ENCODE results near the gene CAPN5.
"Not testable (repeated sequence)": the region's sequence is repeated elsewhere in the genome, so short reads cannot be mapped to it uniquely, and the experiment has no call there.

CAPN5 gene

DNA sequence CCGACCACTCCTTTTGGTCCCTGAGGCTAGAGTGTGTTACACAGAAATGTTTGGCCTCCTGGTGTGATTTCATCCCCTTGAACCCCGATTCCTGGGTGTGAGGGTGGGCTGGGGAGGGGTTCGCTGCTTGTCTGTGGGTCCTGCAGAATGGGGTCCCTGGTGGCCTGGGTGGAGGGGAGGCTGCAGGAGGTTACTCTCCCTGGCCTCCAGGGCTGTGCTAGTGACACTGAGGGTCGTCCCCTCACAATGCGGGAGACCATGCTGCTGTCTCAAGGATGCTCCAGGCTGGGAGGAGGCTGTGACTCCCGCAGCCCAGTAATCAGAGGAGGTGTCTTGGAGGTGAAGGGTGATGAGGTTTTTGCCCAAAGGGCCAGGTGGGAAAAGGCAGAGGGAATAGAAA is 18.9 kb downstream of the CAPN5 start:
- DNase-seq, result peak; percentile 53

DNA sequence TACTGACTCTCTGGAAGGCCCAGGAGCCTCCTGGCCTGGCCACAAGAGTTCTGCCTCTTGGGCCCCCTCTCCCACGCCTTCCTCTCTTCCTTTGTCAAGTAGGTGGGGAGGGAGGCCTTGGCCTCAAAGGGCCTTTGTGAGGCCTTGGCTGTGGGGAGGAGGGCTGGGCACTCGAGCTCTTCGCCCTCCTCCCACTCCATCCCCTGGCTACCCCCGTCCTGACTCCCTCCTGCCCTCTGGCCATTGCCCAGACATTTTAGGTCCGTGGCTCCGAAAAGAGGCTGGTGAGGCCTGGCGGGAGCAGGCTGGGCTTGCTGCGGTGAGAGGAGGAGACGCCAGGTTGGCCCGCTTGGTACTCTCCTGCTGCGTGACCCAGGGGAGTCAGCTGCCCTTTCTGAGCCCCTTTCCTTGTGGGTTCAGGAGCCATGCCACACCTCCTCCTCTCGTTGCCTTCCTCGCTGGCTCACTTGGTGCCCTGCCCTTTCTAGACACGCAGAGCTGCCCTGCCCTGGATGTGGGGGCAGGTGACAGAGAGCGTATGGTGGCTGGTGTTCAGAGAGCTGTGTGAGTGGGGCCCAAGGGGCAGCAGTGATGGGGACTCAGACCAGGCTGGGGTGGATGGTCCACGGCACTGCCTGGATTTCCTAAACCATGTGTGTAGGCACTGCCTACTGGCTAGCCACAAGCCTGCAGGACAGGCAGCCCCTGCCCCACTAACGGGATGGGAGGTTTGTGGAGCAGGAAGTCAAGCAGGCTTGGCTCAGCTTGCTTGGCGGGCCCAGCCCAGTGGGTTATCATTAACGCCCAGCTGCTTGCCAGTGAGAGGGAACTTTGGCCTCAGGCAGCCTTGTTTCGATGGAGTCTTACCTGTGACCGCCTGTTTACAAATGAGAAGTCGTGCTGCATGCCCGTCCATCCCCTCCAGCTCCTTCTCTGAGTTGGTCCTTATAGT is 20.0 kb downstream of the CAPN5 start:
- peak; percentile 33 for DNase-seq

DNA sequence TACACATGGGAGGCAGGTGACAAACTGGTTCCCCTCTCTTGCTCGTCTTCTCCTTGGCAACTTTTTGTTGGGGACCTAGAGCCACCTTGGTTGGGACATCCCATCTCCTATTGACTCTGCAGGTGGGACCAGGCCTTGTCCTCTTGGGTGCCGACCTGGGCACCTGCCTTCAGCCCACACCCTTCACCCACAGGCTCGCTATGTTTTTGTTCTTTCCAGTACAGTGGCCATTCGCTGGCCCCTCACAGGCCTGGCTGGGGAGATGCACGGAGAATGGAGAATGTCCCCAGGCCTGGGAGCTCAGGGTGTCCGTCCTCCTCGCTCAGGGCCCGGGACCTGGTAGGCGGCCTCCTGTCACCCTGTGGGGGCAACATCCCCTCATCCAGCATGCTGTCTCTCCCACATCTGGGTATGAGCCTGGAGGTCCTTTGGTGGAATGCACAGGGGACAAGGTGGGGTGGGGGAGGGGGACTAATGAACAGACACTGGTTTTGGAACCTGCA is 21.0 kb downstream of the CAPN5 start:
- no peak for DNase-seq

DNA sequence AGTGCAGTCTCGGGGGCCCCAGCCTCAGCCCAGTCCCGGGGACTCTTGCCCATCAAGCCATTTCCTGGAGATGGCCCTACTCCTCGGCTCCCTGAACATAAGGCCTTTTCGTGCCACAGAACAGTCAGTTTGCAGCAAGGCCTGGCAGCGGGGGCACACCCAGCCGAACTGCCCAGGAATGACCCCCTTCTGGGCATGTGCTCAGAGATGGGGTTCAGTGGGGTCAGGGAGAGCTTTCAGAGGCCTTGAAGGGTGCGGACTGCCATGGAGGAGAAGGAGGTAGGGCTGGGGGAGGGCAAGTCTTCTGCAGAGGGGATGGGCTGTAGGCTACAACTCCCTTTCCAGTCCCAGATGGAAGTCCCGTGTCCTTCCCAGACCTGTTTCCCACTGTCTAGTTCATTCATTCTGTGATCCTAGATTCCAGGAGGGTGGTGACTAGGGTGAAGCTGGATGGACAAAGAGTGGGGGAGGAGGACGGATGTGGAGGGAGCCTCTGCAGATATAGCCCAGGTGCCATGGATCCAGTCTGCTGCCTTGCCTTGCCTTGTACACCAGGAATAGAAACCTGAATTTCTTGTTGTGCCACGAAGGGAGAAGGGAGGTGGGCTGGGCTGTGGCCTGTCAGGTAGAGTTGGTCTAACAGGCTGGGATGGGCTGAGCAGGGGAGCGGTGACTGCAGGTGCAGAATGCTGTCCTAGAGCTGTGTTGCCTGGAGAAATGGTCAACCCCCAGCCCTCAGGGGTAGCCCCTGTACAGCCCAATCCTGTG is 21.6 kb downstream of the CAPN5 start:
- DNase-seq, result no peak

- no peak for DNase-seq
These were observed 22.3 kb downstream of the CAPN5 start for GRCh38 chr11:77089004-77089545.

GRCh38 chr11:77090046-77090372 is 23.2 kb downstream of the CAPN5 start:
- DNase-seq, result no peak

DNA sequence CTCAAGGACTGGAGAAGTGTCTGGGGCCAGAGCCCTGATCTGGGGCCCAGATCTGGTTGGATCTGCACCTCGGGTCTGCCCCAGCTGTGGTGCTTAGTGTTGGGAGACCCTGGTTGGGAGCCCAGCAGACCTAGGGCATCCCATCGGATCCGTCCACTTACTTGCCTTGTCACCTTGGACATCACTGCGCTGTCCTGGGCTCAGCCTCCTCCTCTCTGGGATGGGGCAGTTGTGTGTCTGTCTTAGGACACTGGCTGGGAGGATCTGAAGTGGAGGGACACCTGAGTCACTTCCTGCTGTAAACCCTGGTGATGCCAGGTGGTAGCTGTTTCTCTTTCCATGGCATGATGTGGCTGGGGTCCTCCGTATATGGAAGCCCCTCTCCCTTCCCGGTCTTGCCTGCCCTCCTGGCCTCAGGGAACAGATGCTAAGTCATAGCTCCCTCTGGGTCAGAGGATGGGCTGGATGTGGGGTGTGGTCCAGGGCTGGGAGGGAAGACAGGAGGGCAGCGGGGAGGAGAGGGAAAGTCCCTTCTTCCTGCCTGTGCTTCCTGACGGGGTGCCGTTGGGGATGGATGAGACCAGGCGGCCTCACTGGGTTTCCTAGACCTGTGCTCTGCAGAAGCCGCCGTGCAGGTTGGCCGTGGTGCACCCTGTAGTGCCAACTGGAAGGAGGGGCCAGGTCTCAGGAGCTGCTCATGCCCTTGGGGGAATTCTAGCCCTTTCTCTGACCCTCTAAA is 23.8 kb downstream of the CAPN5 start:
- DNase-seq, result no peak

GRCh38 chr11:77091146-77091940 is 24.6 kb downstream of the CAPN5 start:
- DNase-seq, result peak; percentile 91

GRCh38 chr11:77092382-77092781 is 25.6 kb downstream of the CAPN5 start:
- no peak for DNase-seq

DNA sequence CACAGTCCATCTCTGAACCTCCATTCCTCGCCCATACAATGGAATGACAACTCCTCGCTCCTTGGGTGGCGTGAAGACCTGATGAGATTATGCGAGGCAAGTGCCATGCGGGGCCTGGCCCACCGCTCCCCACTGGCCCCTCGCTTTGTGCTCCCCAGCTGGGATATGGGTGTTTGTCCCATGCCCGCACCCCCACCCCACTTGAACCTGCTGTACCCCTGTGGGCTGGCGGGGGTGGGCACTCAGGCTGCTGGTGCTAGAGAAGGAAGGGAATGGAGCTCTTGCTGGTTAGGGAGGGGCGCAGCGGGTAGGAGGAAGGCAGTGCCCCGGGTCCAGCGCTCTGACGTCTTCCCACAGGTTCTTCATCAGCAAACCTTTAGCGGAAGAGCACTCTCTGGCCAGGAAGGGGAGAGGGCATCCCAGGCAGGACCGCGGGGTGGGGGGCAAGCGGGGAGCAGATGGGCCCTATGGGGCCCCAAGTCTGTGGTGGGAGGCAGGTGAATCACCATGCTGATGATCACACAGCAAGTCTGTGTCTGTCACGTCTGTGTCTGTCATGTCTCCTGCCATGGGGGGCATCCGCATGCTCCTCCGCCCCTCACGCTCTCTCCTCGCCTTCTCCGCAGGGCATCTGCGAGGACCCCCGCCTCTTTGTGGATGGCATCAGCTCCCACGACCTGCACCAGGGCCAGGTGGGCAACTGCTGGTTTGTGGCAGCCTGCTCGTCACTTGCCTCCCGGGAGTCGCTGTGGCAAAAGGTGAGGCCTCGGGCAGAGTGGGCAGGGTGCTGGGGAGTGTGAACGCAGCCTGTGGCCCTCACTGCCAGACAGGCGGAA is 26.5 kb downstream of the CAPN5 start:
- no peak for DNase-seq

GRCh38 chr11:77093987-77094840 is 27.4 kb downstream of the CAPN5 start:
- DNase-seq, result no peak

DNA sequence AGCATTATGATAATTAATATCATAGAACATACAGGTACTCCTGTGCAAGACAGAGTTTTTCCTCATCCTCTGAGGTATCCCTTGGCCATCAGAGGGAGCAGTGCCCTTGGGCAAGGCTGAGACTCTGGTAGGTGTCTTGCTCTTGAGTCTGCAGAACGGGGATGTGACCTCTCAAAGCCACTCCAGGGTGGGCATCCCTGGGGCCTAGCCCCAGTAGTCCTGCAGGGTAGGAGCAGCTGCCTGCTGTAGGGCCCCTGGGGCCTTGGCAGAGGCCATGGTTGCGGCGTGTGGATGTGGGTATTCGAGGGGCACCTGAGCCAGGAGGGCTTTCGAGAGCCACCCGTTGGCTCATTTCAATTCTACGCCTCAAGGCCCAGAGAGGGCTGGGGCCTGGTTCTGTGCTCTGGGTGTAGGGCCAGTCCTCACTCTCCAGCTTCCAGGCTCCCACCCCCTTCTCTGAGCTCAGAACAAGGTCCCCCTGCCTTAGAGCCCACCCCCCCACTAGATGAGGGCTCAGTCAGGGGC is 28.1 kb downstream of the CAPN5 start:
- no peak for DNase-seq

GRCh38 chr11:77095551-77096490 is 29.1 kb downstream of the CAPN5 start:
- DNase-seq, result no peak

DNA sequence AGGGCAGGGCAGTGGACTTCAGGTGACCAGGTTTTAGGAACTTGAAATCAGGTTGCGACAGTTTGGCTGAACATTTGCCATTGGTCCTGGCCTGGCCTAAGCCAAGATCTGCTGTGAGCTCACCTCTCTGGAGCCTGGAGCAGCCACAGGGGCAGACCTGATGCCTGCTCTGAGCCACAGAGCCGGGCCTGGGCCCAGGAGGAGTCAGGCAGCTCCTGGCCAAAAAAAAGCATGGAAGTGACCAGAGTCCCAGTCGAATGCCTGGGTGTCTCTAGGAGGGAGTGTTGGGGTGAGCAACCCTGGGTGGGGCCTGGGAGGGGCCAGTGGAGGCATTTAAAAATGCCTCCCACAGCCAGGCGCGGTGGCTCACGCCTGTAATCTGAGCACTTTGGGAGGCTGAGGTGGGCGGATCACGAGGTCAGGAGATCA is 29.8 kb downstream of the CAPN5 start:
- no peak for DNase-seq

DNA sequence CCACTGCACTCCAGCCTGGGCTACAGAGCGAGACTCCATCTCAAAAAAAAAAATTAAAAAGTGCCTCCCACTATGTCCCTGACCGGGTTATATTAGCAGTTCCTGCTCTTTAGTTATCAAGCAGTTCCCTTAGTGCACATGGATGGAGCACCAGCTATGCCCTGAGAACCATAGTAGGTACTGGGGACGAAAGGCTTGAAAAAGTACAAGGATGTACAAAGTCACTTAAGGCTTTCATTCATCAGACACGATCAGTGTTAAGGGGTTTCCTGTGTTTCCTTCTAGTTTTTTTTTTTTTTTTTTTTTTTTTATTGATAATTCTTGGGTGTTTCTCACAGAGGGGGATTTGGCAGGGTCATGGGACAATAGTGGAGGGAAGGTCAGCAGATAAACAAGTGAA is 30.4 kb downstream of the CAPN5 start:
- not testable (repeated sequence) for DNase-seq

DNA sequence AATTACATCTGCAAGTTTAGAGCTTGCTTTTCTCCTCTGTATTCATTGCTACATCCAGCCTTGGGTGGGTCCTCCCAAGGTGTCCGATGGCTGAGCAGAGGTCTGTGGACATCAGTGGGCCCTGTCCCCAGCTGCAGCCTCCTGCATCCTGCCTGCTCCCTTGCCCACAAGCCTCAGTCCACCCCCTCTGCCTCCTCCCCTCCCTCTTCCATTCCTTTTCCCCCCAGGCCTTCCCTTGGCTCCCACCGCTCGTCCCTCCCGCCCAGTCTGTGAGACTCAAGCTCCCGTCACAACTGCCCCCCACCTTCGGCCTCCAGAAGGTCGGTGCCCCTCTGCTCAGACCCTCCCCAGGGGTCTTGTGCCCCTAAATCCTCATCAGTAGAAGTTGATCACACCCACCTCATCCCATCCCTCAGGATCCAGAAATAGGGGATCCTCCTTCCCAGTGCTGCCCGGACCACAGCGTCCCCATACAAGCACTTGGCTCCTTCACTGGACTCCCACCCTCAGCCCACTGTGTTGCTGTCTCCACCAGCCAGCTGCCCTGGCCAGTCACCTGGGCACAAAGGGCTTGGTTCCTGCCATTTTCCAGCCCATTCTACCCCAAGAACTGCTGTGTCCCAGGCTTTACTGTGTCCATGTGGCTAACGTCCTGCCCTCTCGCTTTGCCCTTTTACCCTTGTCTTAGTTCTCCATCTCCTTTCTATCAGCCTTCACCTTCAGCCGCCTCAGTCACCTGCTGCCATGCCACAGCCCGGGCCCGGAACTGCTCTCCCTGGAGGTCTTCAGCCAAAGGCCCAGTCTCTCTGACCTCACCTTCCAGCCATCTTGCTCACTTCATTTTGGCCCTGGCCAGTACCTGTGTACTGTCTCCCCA is 33.6 kb downstream of the CAPN5 start:
- DNase-seq, result no peak

- no peak for DNase-seq
These were observed 34.3 kb downstream of the CAPN5 start for GRCh38 chr11:77101043-77101537.
